ENCODE measurements around the gene SEZ6L.

DNA sequence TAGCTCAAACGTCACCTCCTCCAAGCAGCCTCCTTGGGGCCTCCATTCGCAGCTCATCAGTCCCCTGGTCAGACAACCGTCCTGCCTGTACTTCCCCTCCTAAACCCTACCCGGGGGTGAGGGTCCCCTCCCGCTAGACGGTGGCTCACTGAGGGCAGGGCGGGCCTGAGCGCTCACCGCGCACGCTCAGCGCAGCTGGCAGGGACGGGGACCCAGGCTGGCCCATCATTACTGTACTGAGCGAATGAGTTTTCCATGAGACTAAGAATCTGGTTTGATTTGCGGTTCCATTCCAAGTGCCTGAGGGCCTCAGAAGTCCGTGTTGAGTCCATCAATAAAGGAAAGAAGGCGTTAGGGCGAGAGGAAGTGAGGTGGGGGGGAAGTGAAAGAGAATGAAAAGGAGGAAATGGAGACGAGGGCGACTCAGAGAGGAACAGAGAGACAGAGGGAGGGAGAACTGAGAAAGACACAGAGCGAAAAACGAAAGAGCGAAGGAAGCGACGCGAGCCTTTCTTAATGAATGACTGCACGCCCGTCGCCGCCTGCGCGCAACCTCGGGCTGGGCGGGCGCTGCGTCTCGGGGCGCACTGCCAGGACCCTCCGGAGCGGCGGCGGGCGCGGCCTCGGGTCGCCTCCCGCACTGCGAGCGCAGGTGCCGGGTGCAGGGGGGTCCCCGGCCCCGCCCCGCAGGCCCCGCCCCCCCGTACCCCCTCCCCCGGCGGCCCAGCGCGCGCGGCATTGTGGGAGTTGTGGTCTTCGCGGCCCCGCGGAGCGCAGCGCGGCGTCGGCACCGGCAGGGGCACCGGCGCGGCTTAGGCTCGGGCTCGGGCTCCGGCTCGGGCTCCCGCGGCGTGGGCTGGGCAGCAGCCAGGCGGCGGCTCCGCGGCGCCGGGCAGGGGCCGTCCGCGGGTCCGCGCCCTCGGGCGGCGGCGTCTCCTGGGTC is 259.5 kb downstream of the SEZ6L start, which contains the start of gene ASPHD2:
- TF ChIP-seq, protein P1, sequence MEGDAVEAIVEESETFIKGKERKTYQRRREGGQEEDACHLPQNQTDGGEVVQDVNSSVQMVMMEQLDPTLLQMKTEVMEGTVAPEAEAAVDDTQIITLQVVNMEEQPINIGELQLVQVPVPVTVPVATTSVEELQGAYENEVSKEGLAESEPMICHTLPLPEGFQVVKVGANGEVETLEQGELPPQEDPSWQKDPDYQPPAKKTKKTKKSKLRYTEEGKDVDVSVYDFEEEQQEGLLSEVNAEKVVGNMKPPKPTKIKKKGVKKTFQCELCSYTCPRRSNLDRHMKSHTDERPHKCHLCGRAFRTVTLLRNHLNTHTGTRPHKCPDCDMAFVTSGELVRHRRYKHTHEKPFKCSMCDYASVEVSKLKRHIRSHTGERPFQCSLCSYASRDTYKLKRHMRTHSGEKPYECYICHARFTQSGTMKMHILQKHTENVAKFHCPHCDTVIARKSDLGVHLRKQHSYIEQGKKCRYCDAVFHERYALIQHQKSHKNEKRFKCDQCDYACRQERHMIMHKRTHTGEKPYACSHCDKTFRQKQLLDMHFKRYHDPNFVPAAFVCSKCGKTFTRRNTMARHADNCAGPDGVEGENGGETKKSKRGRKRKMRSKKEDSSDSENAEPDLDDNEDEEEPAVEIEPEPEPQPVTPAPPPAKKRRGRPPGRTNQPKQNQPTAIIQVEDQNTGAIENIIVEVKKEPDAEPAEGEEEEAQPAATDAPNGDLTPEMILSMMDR (IDR thresholded peaks at IDR 0.05): no peak
- TF ChIP-seq POLR2A (IDR thresholded peaks at IDR 0.05): no peak

Measured in ovary (tissue), 3 donors.